ENCODE measurements around the gene PTPRT. TPM values are rescaled to one million over a fixed set of nuclear protein-coding genes. Genes with fewer than 3 reads are reported as not detected.

PTPRT gene
- total and polyA plus RNA-seq, 2 of the 13 experiments (the other 11 are each of a cell fraction or from before 2014, with no cell fraction given): under 0.01 to 0.09 TPM

GRCh38 chr20:42461291-42461690 lies 728.4 kb downstream of the PTPRT start (continued):
- no peak for TF ChIP-seq ZNF318 (CRISPR knock-in tag; IDR thresholded peaks at IDR 0.05)
- no peak for TF ChIP-seq ZNF747 (CRISPR knock-in tag; IDR thresholded peaks at IDR 0.05; ENCODE audit: borderline replicate concordance)
- no peak for TF ChIP-seq ZUFSP (CRISPR knock-in tag; IDR thresholded peaks at IDR 0.05; ENCODE audit: borderline replicate concordance)
- no peak for TF ChIP-seq ZMYM2 (CRISPR knock-in tag; IDR thresholded peaks at IDR 0.05)
- no peak for TF ChIP-seq HCFC1 (IDR thresholded peaks at IDR 0.05; ENCODE audit: low read depth, low read length)
- no peak for TF ChIP-seq ZNF780A (CRISPR knock-in tag; IDR thresholded peaks at IDR 0.05)
- no peak for TF ChIP-seq CCAR2 (optimal IDR thresholded peaks at IDR 0.05; ENCODE audit: low read depth, low read length)
